ENCODE measurements around the gene ARL2. TPM values are rescaled to one million over a fixed set of nuclear protein-coding genes. Genes with fewer than 3 reads are reported as not detected.

Gene ARL2
- total RNA-seq, 1 donor from 2014 or later: 68.4 TPM

DNA sequence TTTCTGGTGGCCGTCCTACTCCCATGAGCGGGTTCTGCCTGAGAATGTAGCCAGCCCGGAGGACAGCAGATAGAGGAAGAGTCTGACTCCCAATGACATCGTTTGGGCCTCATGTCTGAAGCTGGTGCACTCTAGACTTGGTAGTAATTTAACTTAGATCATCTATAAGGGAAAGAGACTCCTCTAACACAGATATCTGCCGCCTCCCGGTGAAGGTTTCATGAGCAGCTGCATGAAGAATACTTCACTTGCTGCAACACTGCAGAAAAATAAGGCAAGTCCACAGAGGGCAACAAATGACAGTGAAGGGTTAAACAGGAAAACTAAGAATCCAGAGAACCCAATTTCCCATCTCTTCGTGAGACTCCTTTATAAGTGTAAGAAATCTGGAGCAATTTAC lies 5.9 kb upstream of the ARL2 start:
- H3K9me3 Mint-ChIP-seq (ENCODE audit: unreplicated experiment): no peaks in the 10 kb centered on the region
- H3K27ac Mint-ChIP-seq (ENCODE audit: unreplicated experiment): no peak overlapping the region
- H3K27me3 Mint-ChIP-seq (ENCODE audit: unreplicated experiment): no peaks in the 10 kb centered on the region
- no peak overlapping the region for H3K4me3 Mint-ChIP-seq (ENCODE audit: unreplicated experiment)
- TF ChIP-seq, protein P1, sequence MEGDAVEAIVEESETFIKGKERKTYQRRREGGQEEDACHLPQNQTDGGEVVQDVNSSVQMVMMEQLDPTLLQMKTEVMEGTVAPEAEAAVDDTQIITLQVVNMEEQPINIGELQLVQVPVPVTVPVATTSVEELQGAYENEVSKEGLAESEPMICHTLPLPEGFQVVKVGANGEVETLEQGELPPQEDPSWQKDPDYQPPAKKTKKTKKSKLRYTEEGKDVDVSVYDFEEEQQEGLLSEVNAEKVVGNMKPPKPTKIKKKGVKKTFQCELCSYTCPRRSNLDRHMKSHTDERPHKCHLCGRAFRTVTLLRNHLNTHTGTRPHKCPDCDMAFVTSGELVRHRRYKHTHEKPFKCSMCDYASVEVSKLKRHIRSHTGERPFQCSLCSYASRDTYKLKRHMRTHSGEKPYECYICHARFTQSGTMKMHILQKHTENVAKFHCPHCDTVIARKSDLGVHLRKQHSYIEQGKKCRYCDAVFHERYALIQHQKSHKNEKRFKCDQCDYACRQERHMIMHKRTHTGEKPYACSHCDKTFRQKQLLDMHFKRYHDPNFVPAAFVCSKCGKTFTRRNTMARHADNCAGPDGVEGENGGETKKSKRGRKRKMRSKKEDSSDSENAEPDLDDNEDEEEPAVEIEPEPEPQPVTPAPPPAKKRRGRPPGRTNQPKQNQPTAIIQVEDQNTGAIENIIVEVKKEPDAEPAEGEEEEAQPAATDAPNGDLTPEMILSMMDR (IDR thresholded peaks at IDR 0.05; ENCODE audit: partially characterized antibody, unreplicated experiment): no peak
- DNase-seq: no peak
- H3K4me1 Mint-ChIP-seq (ENCODE audit: low read depth, unreplicated experiment): peaks cover 1% of the 10 kb centered on the region
- no peaks in the 10 kb centered on the region for H3K36me3 Mint-ChIP-seq (ENCODE audit: unreplicated experiment)

DNA sequence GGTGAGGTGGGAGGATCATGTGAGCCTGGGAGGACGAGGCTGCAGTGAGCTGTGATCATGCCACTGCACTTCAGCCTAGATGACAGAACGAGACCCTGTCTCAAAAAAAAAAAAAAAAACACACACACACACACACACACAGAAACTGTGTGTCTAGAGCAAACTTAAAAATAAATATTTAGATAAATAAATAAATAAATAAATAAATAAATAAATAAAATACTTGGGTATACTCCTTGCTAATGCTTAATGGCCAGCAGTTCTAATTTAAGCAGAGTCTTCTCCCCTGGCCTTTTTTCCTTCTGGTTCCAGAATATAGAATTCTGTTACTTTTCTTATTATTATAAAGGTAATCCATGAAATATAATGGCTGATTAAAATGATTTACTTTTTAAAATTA lies 5.1 kb upstream of the ARL2 start:
- no peaks in the 10 kb centered on the region for H3K27me3 Mint-ChIP-seq (ENCODE audit: unreplicated experiment)
- DNase-seq: no peak
- no peak overlapping the region for H3K4me3 Mint-ChIP-seq (ENCODE audit: unreplicated experiment)
- peaks cover 5% of the 10 kb centered on the region for H3K4me1 Mint-ChIP-seq (ENCODE audit: low read depth, unreplicated experiment)
- no peak overlapping the region for H3K27ac Mint-ChIP-seq (ENCODE audit: unreplicated experiment)
- no peaks in the 10 kb centered on the region for H3K36me3 Mint-ChIP-seq (ENCODE audit: unreplicated experiment)
- no peaks in the 10 kb centered on the region for H3K9me3 Mint-ChIP-seq (ENCODE audit: unreplicated experiment)
- TF ChIP-seq, protein P1 (IDR thresholded peaks at IDR 0.05; ENCODE audit: partially characterized antibody, unreplicated experiment): no peak

DNA sequence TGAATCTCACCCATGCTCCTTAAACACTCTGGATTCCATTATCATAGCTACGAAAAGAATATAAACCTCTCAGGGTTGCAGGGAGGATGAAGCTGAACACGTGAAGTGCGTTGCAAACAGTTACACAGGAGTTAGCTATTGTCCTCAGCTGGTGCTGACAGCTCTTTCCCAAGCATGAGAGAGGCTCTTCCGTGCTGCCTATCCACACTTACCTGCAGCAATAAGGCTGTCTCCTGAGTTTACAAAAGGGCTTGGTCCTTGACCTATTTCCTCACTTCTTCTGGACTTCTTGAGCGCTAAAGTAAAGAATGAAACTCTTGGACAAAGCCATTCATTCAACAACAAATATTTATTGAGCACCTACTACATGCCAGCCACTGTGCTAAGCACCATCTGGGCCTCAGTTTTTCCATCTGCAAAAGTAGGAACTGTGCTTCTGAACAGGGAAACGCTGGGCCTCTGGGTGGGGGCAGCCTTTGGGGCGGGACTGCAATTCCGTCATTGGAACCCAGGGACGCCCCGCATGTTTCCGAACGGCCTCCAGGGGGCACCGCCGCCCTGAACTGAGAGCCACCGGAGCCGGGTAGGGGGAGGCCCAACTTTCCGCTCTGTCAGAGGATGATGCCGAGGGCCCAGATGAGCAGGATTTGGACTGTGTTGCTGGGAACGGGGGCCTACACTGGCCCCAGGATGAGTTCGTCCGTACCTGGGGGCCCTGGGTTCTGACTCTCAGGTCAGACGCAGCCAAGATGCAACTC lies 651 bp upstream of the ARL2 start:
- Mint-ChIP-seq H3K27ac (ENCODE audit: unreplicated experiment) (peak overlapping the region; percentile 92), H3K4me3 (ENCODE audit: unreplicated experiment) (peak overlapping the region; percentile 88), H3K9me3 (ENCODE audit: unreplicated experiment) (peaks cover 2% of the 10 kb centered on the region), H3K4me1 (ENCODE audit: low read depth, unreplicated experiment) (peaks cover 5% of the 10 kb centered on the region), H3K36me3 (ENCODE audit: unreplicated experiment) (peaks cover 4% of the 10 kb centered on the region), H3K27me3 (ENCODE audit: unreplicated experiment) (no peaks in the 10 kb centered on the region)
- TF ChIP-seq, protein P1 (IDR thresholded peaks at IDR 0.05; ENCODE audit: partially characterized antibody, unreplicated experiment): no peak
- DNase-seq: peak; percentile 89

DNA sequence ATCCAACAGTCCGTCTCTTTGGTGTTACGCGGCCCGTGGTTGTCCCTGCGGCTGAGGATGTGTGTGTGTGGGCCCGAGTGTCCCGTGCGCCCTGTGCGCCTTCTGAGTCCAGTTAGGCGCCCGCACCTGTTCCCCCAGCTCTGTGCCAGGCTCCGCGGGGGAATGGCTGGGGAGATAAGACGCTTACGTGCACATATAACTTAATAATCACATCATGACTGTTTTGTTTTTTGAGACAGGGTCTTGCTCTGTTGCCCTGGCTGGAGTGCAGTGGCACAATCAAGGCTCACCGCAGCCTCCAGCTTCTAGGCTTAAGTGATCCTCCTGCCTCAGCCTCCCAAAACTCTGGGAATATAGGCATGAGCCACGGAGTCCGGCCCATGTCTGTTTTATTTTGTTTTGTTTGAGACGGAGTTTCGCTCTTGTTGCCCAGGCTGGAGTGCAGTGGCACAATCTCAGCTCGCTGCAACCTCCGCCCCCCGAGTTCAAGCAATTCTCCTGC lies 817 bp downstream of the ARL2 start:
- Mint-ChIP-seq H3K27me3 (ENCODE audit: unreplicated experiment) (peaks cover under 1% of the 10 kb centered on the region), H3K4me3 (ENCODE audit: unreplicated experiment) (peak overlapping the region; percentile 89), H3K9me3 (ENCODE audit: unreplicated experiment) (peaks cover 2% of the 10 kb centered on the region), H3K4me1 (ENCODE audit: low read depth, unreplicated experiment) (peaks cover 5% of the 10 kb centered on the region), H3K36me3 (ENCODE audit: unreplicated experiment) (peaks cover 4% of the 10 kb centered on the region), H3K27ac (ENCODE audit: unreplicated experiment) (peak overlapping the region; percentile 86)
- DNase-seq: no peak
- TF ChIP-seq, protein P1 (IDR thresholded peaks at IDR 0.05; ENCODE audit: partially characterized antibody, unreplicated experiment): no peak

DNA sequence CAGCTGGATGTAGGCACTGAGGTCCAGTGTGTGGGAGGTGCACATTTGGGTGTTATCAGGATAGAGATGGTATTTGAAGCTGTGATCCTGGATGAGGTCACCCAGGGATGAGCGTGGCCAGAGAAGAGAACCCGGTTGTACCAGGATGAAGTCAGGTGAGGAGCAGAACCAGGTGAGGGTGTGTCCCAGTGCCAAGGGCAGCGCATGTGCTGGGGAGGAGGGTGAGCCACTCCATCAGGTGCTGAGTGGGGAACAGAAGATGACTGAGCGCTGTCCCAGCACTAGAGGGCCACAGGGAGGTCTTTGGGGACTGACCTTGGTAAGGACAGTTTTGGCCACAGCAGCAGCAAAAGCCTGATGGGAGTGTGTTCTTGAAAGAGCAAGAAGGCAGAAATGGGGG lies 2.7 kb downstream of the ARL2 start:
- Mint-ChIP-seq H3K27me3 (ENCODE audit: unreplicated experiment) (peaks cover 2% of the 10 kb centered on the region), H3K4me3 (ENCODE audit: unreplicated experiment) (peak overlapping the region; percentile 9), H3K4me1 (ENCODE audit: low read depth, unreplicated experiment) (peaks cover 5% of the 10 kb centered on the region), H3K36me3 (ENCODE audit: unreplicated experiment) (peaks cover 4% of the 10 kb centered on the region), H3K9me3 (ENCODE audit: unreplicated experiment) (peaks cover 2% of the 10 kb centered on the region), H3K27ac (ENCODE audit: unreplicated experiment) (peak overlapping the region; percentile 2)
- TF ChIP-seq, protein P1 (IDR thresholded peaks at IDR 0.05; ENCODE audit: partially characterized antibody, unreplicated experiment): no peak
- no peak for DNase-seq

All from glutamatergic neuron (in vitro differentiated cells).